Measurements from ENCODE around the gene DLGAP3. TPM values are rescaled to one million over a fixed set of nuclear protein-coding genes. Genes with fewer than 3 reads are reported as not detected.

Gene DLGAP3
- total and polyA plus RNA-seq, 2 experiments from 2014 or later = 0.42 to 0.48 TPM

- TF ChIP-seq CTCF (IDR thresholded peaks at IDR 0.05; ENCODE audit: low read depth, low read length) = no peak
- H3K4me3 ChIP-seq = no peak overlapping the region
- no peaks in the 10 kb centered on the region for H3K9me3 ChIP-seq (ENCODE audit: low read depth)
- no peaks in the 10 kb centered on the region for H3K36me3 ChIP-seq
- DNase-seq (ENCODE audit: low read depth in 1 of 2, low spot score in 1 of 2) = no peak
- no peak overlapping the region for H3K27ac ChIP-seq
- peaks cover 85% of the 10 kb centered on the region for H3K27me3 ChIP-seq
- no peaks in the 10 kb centered on the region for H3K4me1 ChIP-seq (ENCODE audit: low read depth)
Observed at GRCh38 chr1:34926156-34926555, 3.3 kb downstream of the DLGAP3 start.

DNA sequence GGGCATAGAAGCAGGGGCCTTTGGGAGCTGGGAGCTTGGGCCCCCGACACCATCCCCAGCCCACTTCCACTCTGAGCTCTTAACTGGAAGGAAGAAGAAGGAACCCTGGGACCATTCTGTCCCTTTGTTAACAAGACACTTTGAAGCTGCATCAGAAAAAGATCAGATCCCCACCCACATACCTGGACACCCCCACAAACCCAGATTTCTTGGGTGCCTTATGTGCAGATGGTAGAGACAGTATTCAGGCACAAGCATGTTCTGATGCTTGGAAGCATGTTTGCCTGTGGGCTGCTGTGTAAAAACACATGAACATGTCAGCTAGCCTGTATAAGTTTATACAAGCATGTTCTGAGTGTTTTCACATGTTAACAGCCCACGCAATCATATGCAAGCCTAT, 3.7 kb downstream of the DLGAP3 start:
- Histone ChIP-seq H3K27me3 (peaks cover 81% of the 10 kb centered on the region), H3K4me1 (ENCODE audit: low read depth) (no peaks in the 10 kb centered on the region), H3K9me3 (ENCODE audit: low read depth) (no peaks in the 10 kb centered on the region), H3K36me3 (no peaks in the 10 kb centered on the region), H3K4me3 (no peak overlapping the region), H3K27ac (no peak overlapping the region)
- TF ChIP-seq CTCF (IDR thresholded peaks at IDR 0.05; ENCODE audit: low read depth, low read length) = no peak
- DNase-seq (ENCODE audit: low read depth in 1 of 2, low spot score in 1 of 2) = no peak

DNA sequence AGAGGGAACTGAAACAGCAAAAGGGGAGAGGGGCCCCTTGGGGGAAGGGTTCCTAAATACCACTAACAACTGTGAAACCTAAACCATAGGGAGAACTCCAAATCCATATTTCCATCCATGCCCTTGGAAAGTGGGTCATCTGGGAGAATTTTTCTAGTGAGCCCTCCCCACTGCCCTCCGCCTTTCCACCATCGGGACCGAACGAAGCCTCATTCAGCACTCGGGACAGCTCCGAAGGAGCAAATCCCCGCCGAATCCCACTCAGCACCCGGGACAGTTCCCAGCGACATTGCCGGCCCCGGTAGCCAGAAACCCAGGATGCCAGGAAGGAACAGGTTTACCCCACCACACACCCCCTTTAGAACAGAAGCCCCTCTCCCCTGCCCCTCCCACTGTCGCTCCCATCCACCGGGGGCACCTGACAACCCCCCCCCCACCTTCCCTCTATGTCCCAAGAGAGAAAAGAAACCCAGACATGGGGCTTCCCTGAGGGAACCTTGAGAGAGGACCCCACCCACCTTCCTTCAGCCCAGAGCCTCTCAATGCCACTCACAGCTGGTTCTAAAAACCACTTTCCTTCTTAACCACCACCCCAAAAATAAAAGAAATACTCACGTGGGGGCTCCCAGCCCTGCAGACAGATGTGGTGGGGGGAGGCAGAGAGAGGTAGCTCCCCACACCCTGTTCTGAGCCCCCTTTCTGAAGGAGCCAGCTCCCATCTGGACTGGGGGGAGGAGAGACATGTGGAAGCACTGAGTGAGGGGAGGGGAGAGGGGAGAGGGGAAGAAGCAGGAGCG, 4.5 kb downstream of the DLGAP3 start:
- Histone ChIP-seq H3K36me3 (no peaks in the 10 kb centered on the region), H3K4me3 (no peak overlapping the region), H3K9me3 (ENCODE audit: low read depth) (no peaks in the 10 kb centered on the region), H3K27ac (no peak overlapping the region), H3K4me1 (ENCODE audit: low read depth) (no peaks in the 10 kb centered on the region), H3K27me3 (peaks cover 78% of the 10 kb centered on the region)
- DNase-seq (ENCODE audit: low read depth in 1 of 2, low spot score in 1 of 2) = peak; percentile 73 to 91
- TF ChIP-seq CTCF (IDR thresholded peaks at IDR 0.05; ENCODE audit: low read depth, low read length) = no peak

DNA sequence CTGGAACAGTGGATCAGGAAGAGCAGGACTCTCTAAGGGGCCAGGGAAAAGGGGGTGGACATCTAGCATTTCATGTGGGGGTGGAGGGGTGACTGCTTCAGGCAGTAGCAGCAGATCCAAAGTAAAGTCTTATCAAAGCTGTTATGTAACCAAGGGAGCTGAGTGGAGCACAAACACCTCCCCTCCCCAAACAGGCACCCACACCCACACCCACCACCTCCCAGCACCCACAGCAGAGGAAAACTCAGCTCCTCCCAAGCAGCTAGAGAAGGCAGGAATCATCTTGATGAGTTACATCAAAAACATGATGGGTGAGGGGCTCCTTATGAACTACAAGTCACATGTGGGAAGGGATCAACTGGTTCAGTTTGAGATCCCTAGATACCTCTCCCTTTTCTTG, 6.0 kb downstream of the DLGAP3 start:
- H3K4me1 ChIP-seq (ENCODE audit: low read depth) = no peaks in the 10 kb centered on the region
- no peak overlapping the region for H3K4me3 ChIP-seq
- no peaks in the 10 kb centered on the region for H3K9me3 ChIP-seq (ENCODE audit: low read depth)
- no peak for DNase-seq (ENCODE audit: low read depth in 1 of 2, low spot score in 1 of 2)
- no peak overlapping the region for H3K27ac ChIP-seq
- H3K36me3 ChIP-seq = no peaks in the 10 kb centered on the region
- no peak for TF ChIP-seq CTCF (IDR thresholded peaks at IDR 0.05; ENCODE audit: low read depth, low read length)
- peaks cover 63% of the 10 kb centered on the region for H3K27me3 ChIP-seq

GRCh38 chr1:34918977-34919561, 10.4 kb downstream of the DLGAP3 start:
- DNase-seq (ENCODE audit: low read depth in 1 of 2, low spot score in 1 of 2) = no peak
- no peaks in the 10 kb centered on the region for H3K36me3 ChIP-seq
- no peaks in the 10 kb centered on the region for H3K4me1 ChIP-seq (ENCODE audit: low read depth)
- TF ChIP-seq CTCF (IDR thresholded peaks at IDR 0.05; ENCODE audit: low read depth, low read length) = no peak
- H3K4me3 ChIP-seq = no peak overlapping the region
- peaks cover 21% of the 10 kb centered on the region for H3K27me3 ChIP-seq
- H3K27ac ChIP-seq = no peak overlapping the region
- H3K9me3 ChIP-seq (ENCODE audit: low read depth) = no peaks in the 10 kb centered on the region

Data from cardiac muscle cell (in vitro differentiated cells and primary cell).